Measurements from ENCODE around the gene MRPS31. TPM values are rescaled to one million over a fixed set of nuclear protein-coding genes. Genes with fewer than 3 reads are reported as not detected.

The MRPS31 gene
- total RNA-seq, 1 experiment from 2014 or later, result 25.5 TPM

DNA sequence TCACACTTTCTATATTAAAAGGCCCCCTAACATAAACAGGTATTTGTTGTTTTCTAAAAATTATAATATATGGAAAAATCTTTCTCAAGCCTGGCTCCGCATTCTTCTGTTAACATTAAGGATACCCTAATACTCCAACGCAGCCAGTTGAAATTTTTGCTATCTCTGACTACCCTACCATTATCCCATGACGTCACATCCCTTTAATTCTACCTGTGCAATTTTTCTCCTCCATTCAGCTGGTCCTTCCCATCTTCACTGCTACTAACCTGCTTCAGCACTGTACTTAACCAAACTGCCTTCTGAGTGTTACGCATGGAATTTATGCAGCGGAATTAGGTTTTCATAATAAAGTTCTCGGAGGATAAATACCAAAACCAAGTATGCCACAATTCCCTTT, 1.0 kb downstream of the MRPS31 start (continued):
- TF ChIP-seq, protein P1, sequence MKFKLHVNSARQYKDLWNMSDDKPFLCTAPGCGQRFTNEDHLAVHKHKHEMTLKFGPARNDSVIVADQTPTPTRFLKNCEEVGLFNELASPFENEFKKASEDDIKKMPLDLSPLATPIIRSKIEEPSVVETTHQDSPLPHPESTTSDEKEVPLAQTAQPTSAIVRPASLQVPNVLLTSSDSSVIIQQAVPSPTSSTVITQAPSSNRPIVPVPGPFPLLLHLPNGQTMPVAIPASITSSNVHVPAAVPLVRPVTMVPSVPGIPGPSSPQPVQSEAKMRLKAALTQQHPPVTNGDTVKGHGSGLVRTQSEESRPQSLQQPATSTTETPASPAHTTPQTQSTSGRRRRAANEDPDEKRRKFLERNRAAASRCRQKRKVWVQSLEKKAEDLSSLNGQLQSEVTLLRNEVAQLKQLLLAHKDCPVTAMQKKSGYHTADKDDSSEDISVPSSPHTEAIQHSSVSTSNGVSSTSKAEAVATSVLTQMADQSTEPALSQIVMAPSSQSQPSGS (CRISPR knock-in tag; IDR thresholded peaks at IDR 0.05; ENCODE audit: borderline replicate concordance, low read depth), result no peak
- TF ChIP-seq, protein P2, sequence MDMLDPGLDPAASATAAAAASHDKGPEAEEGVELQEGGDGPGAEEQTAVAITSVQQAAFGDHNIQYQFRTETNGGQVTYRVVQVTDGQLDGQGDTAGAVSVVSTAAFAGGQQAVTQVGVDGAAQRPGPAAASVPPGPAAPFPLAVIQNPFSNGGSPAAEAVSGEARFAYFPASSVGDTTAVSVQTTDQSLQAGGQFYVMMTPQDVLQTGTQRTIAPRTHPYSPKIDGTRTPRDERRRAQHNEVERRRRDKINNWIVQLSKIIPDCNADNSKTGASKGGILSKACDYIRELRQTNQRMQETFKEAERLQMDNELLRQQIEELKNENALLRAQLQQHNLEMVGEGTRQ (CRISPR knock-in tag; IDR thresholded peaks at IDR 0.05), result no peak
- TF ChIP-seq SP1 (CRISPR knock-in tag; conservative IDR thresholded peaks at IDR 0.05) (no peak), NFATC4 (CRISPR knock-in tag; IDR thresholded peaks at IDR 0.05) (no peak), ZNF121 (CRISPR knock-in tag; IDR thresholded peaks at IDR 0.05) (no peak), ELF4 (CRISPR knock-in tag; IDR thresholded peaks at IDR 0.05; ENCODE audit: low read depth) (no peak), ATF1 (CRISPR knock-in tag; IDR thresholded peaks at IDR 0.05) (no peak)
- TF ChIP-seq, protein P3, sequence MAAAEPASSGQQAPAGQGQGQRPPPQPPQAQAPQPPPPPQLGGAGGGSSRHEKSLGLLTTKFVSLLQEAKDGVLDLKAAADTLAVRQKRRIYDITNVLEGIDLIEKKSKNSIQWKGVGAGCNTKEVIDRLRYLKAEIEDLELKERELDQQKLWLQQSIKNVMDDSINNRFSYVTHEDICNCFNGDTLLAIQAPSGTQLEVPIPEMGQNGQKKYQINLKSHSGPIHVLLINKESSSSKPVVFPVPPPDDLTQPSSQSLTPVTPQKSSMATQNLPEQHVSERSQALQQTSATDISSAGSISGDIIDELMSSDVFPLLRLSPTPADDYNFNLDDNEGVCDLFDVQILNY (CRISPR knock-in tag; IDR thresholded peaks at IDR 0.05), result no peak
- TF ChIP-seq, protein P4, sequence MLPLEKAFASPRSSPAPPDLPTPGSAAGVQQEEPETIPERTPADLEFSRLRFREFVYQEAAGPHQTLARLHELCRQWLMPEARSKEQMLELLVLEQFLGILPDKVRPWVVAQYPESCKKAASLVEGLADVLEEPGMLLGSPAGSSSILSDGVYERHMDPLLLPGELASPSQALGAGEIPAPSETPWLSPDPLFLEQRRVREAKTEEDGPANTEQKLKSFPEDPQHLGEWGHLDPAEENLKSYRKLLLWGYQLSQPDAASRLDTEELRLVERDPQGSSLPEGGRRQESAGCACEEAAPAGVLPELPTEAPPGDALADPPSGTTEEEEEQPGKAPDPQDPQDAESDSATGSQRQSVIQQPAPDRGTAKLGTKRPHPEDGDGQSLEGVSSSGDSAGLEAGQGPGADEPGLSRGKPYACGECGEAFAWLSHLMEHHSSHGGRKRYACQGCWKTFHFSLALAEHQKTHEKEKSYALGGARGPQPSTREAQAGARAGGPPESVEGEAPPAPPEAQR (CRISPR knock-in tag; IDR thresholded peaks at IDR 0.05), result no peak

DNA sequence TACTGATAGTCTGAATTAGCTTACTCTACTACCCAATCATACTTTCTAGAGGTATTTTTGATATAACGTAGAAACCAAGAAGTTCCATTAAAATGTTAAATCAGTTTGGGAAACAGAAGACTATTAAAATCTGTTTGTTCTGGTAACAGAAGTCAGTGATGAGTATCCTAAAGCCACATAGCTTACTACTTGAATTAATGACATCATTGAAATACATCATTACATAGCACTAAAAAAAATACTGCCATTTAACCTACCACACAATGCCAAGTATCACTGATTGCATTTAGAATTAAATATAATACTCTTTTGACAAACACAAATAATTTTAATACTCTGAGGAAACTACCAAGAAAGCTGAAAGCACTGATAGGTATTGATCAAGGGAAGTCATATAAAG, 5.4 kb downstream of the MRPS31 start:
- Mint-ChIP-seq H3K27ac (no peak overlapping the region), H3K36me3 (peaks cover 4% of the 10 kb centered on the region; the same call in 1 of the 2 replicates), H3K4me3 (no peak overlapping the region), H3K27me3 (ENCODE audit: low read depth) (no peaks in the 10 kb centered on the region), H3K9me3 (no peaks in the 10 kb centered on the region), H3K4me1 (peaks cover 11% of the 10 kb centered on the region)
- no peak for DNase-seq (ENCODE audit: low spot score)
- POLR2A ChIA-PET, result no interaction called here
- no peak for ATAC-seq
- CTCF ChIA-PET, result interaction anchor here (2.3 kb wide), 1 partner anchor 12 kb away, joined by 8 read pairs; no protein-coding TSS in a partner anchor
- TF ChIP-seq ZNF219 (CRISPR knock-in tag; IDR thresholded peaks at IDR 0.05; ENCODE audit: borderline replicate concordance) (no peak), ZBTB21 (CRISPR knock-in tag; IDR thresholded peaks at IDR 0.05; ENCODE audit: borderline replicate concordance) (no peak), NR3C1 (CRISPR knock-in tag; conservative IDR thresholded peaks at IDR 0.05; ENCODE audit: low read depth) (no peak), TCF7 (CRISPR knock-in tag; IDR thresholded peaks at IDR 0.05; ENCODE audit: low read depth) (no peak)
- TF ChIP-seq, protein P5, sequence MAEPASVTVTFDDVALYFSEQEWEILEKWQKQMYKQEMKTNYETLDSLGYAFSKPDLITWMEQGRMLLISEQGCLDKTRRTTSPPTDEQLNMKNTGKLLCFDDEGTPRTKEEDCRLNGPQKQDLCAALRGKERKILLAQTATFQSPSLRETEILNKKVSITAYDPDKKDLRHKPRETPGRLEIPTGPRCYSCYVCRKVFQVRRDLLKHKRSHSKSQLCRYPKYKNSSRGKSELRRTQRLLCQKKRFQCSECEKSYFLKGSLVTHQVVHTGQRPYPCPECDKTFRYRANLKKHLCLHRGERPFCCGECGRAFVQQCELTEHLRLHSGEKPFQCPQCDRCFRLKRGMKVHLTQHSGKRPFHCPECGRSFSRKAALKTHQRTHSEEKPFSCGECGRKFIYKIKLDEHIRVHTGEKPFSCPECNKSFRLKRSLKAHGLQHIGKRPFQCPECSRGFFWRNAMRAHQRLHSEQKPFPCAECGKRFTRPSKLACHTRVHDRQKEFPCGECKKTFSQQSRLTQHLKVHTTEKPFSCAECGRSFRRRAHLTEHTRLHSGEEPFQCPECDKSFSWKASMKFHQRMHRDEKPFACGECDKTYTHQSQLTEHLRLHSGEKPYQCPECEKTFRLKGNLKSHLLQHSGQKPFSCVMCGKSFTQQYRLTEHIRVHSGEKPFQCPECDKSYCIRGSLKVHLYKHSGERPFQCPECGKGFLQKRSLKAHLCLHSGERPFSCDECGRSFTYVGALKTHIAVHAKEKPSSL (CRISPR knock-in tag; conservative IDR thresholded peaks at IDR 0.05), result no peak
- TF ChIP-seq, protein P6, sequence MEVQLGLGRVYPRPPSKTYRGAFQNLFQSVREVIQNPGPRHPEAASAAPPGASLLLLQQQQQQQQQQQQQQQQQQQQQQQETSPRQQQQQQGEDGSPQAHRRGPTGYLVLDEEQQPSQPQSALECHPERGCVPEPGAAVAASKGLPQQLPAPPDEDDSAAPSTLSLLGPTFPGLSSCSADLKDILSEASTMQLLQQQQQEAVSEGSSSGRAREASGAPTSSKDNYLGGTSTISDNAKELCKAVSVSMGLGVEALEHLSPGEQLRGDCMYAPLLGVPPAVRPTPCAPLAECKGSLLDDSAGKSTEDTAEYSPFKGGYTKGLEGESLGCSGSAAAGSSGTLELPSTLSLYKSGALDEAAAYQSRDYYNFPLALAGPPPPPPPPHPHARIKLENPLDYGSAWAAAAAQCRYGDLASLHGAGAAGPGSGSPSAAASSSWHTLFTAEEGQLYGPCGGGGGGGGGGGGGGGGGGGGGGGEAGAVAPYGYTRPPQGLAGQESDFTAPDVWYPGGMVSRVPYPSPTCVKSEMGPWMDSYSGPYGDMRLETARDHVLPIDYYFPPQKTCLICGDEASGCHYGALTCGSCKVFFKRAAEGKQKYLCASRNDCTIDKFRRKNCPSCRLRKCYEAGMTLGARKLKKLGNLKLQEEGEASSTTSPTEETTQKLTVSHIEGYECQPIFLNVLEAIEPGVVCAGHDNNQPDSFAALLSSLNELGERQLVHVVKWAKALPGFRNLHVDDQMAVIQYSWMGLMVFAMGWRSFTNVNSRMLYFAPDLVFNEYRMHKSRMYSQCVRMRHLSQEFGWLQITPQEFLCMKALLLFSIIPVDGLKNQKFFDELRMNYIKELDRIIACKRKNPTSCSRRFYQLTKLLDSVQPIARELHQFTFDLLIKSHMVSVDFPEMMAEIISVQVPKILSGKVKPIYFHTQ (CRISPR knock-in tag; IDR thresholded peaks at IDR 0.05), result no peak
- TF ChIP-seq, protein P7, sequence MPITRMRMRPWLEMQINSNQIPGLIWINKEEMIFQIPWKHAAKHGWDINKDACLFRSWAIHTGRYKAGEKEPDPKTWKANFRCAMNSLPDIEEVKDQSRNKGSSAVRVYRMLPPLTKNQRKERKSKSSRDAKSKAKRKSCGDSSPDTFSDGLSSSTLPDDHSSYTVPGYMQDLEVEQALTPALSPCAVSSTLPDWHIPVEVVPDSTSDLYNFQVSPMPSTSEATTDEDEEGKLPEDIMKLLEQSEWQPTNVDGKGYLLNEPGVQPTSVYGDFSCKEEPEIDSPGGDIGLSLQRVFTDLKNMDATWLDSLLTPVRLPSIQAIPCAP (CRISPR knock-in tag; IDR thresholded peaks at IDR 0.05), result no peak
- TF ChIP-seq, protein P8, sequence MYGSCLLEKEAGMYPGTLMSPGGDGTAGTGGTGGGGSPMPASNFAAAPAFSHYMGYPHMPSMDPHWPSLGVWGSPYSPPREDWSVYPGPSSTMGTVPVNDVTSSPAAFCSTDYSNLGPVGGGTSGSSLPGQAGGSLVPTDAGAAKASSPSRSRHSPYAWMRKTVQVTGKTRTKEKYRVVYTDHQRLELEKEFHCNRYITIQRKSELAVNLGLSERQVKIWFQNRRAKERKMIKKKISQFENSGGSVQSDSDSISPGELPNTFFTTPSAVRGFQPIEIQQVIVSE (CRISPR knock-in tag; IDR thresholded peaks at IDR 0.05; ENCODE audit: borderline replicate concordance), result no peak
- TF ChIP-seq, protein P9, sequence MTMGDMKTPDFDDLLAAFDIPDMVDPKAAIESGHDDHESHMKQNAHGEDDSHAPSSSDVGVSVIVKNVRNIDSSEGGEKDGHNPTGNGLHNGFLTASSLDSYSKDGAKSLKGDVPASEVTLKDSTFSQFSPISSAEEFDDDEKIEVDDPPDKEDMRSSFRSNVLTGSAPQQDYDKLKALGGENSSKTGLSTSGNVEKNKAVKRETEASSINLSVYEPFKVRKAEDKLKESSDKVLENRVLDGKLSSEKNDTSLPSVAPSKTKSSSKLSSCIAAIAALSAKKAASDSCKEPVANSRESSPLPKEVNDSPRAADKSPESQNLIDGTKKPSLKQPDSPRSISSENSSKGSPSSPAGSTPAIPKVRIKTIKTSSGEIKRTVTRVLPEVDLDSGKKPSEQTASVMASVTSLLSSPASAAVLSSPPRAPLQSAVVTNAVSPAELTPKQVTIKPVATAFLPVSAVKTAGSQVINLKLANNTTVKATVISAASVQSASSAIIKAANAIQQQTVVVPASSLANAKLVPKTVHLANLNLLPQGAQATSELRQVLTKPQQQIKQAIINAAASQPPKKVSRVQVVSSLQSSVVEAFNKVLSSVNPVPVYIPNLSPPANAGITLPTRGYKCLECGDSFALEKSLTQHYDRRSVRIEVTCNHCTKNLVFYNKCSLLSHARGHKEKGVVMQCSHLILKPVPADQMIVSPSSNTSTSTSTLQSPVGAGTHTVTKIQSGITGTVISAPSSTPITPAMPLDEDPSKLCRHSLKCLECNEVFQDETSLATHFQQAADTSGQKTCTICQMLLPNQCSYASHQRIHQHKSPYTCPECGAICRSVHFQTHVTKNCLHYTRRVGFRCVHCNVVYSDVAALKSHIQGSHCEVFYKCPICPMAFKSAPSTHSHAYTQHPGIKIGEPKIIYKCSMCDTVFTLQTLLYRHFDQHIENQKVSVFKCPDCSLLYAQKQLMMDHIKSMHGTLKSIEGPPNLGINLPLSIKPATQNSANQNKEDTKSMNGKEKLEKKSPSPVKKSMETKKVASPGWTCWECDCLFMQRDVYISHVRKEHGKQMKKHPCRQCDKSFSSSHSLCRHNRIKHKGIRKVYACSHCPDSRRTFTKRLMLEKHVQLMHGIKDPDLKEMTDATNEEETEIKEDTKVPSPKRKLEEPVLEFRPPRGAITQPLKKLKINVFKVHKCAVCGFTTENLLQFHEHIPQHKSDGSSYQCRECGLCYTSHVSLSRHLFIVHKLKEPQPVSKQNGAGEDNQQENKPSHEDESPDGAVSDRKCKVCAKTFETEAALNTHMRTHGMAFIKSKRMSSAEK (CRISPR knock-in tag; IDR thresholded peaks at IDR 0.05; ENCODE audit: borderline replicate concordance), result no peak

Data from WTC11 (cell line).